GM12892 (cell line): ENCODE data around the gene KDM1B.

Experiments
- DNase-seq: peaks from one replicate; pipeline ENCODE4 v3.0.0; 2011; ENCODE audit not compliant: insufficient read length
- FAIRE-seq: peaks from 2 replicates; lab custom pipeline; 2011; peaks lifted over from hg19 to GRCh38; lab: Jason Lieb, UNC
- POLR2A ChIP-seq: IDR thresholded peaks from 2 replicates; pipeline ENCODE4 v1.6.1; 2011; ENCODE audit warnings: low read depth, low read length, control low read depth
- POLR2AphosphoS5 ChIP-seq: IDR thresholded peaks from 2 replicates; pipeline ENCODE4 v1.6.1; 2011; ENCODE audit warnings: low read depth, low read length, control low read depth
- TAF1 ChIP-seq: IDR thresholded peaks from 2 replicates; pipeline ENCODE4 v1.6.1; 2011; ENCODE audit warnings: low read depth, mild to moderate bottlenecking, control low read depth, low read length, borderline replicate concordance

Gene KDM1B

GRCh38 chr6:18178960-18179615 lies 23.9 kb downstream of the KDM1B start:
- no peak for DNase-seq
- no peak for TF ChIP-seq POLR2A
- TF ChIP-seq TAF1 = no peak
- no peak for TF ChIP-seq POLR2AphosphoS5
- FAIRE-seq = no peak

- TF ChIP-seq TAF1 = no peak
- no peak for TF ChIP-seq POLR2AphosphoS5
- TF ChIP-seq POLR2A = no peak
- FAIRE-seq = no peak
- no peak for DNase-seq
These were observed 24.6 kb downstream of the KDM1B start for GRCh38 chr6:18179770-18180356.

GRCh38 chr6:18182568-18182967 lies 27.3 kb downstream of the KDM1B start:
- TF ChIP-seq TAF1 (no peak), POLR2AphosphoS5 (no peak), POLR2A (no peak)
- no peak for FAIRE-seq

GRCh38 chr6:18183766-18184165 lies 28.5 kb downstream of the KDM1B start:
- FAIRE-seq (no peak), DNase-seq (no peak)
- TF ChIP-seq POLR2A (no peak), TAF1 (no peak), POLR2AphosphoS5 (no peak)

More at GRCh38 chr6:18182568-18182967, 27.3 kb downstream of the KDM1B start:
- no peak for DNase-seq

GRCh38 chr6:18185624-18186023 lies 30.4 kb downstream of the KDM1B start:
- no peak for DNase-seq
- TF ChIP-seq POLR2A = no peak
- TF ChIP-seq POLR2AphosphoS5 = no peak
- no peak for TF ChIP-seq TAF1
- no peak for FAIRE-seq

- no peak for FAIRE-seq
- no peak for DNase-seq
These were observed 30.8 kb downstream of the KDM1B start for GRCh38 chr6:18186033-18186432.

GRCh38 chr6:18186540-18187250 lies 31.5 kb downstream of the KDM1B start:
- TF ChIP-seq POLR2A = no peak
- FAIRE-seq (peak; percentile 78), DNase-seq (no peak)

More at GRCh38 chr6:18186033-18186432, 30.8 kb downstream of the KDM1B start:
- no peak for TF ChIP-seq TAF1
- TF ChIP-seq POLR2A = no peak
- no peak for TF ChIP-seq POLR2AphosphoS5

GRCh38 chr6:18187701-18188100 lies 32.5 kb downstream of the KDM1B start:
- no peak for FAIRE-seq
- TF ChIP-seq TAF1 (no peak), POLR2A (no peak), POLR2AphosphoS5 (no peak)
- no peak for DNase-seq

- no peak for TF ChIP-seq POLR2AphosphoS5
- TF ChIP-seq TAF1 = no peak
- no peak for TF ChIP-seq POLR2A
- no peak for FAIRE-seq
- DNase-seq = no peak
These were observed 34.0 kb downstream of the KDM1B start for GRCh38 chr6:18189196-18189595.

- FAIRE-seq (no peak), DNase-seq (no peak)
- TF ChIP-seq TAF1 = no peak
- no peak for TF ChIP-seq POLR2A
- no peak for TF ChIP-seq POLR2AphosphoS5
These were observed 36.8 kb downstream of the KDM1B start for GRCh38 chr6:18192026-18192425.

GRCh38 chr6:18203786-18204185 lies 48.6 kb downstream of the KDM1B start:
- DNase-seq (no peak), FAIRE-seq (no peak)
- TF ChIP-seq TAF1 = no peak
- TF ChIP-seq POLR2A = no peak
- no peak for TF ChIP-seq POLR2AphosphoS5

- TF ChIP-seq POLR2AphosphoS5 (no peak), POLR2A (no peak), TAF1 (no peak)
- DNase-seq (no peak), FAIRE-seq (no peak)
These were observed 49.5 kb downstream of the KDM1B start for GRCh38 chr6:18204691-18205090.
